HepG2 (cell line): Measurements from ENCODE around the gene RNF125. TPM values are rescaled to one million over a fixed set of nuclear protein-coding genes. Genes with fewer than 3 reads are reported as not detected.

Experiments used
- CC2D1A ChIP-seq: sonication (generic); formaldehyde crosslinking; IDR thresholded peaks from 2 replicates; pipeline ENCODE4 v1.8.1; 2023; ENCODE audit warnings: mild to moderate bottlenecking, missing genetic modification reagents
- CEBPG ChIP-seq: IDR thresholded peaks from 2 replicates; pipeline ENCODE4 v1.6.1; 2016
- DMAP1 ChIP-seq: IDR thresholded peaks from 2 replicates; pipeline ENCODE4 v1.6.1; 2016
- EP300 ChIP-seq, 3 experiments: sonication (generic) in 1 of 3; formaldehyde crosslinking in 1 of 3; IDR thresholded peaks; 2 replicates each; pipeline versions ENCODE4 v1.5.1 to v1.6.1; 2011 to 2020; ENCODE audit warnings: low read depth in 2 of 3, low read length in 2 of 3, borderline replicate concordance in 1 of 3, improper control_type of control experiment in 1 of 3, mild to moderate bottlenecking in 1 of 3, missing genetic modification reagents in 1 of 3, moderate library complexity in 1 of 3
- FOXO4 ChIP-seq: sonication (generic); formaldehyde crosslinking; conservative IDR thresholded peaks from 2 replicates; pipeline ENCODE4 v1.8.1; 2023; ENCODE audit warnings: missing genetic modification reagents
- GPBP1L1 ChIP-seq: sonication (generic); formaldehyde crosslinking; IDR thresholded peaks from 2 replicates; pipeline ENCODE4 v1.5.0; 2020; ENCODE audit warnings: mild to moderate bottlenecking, missing genetic modification reagents
- KLF6 ChIP-seq: IDR thresholded peaks from 2 replicates; pipeline ENCODE4 v1.8.0; 2016; ENCODE audit warnings: missing biosample characterization, missing genetic modification reagents
- MXD4 ChIP-seq: IDR thresholded peaks from 2 replicates; pipeline ENCODE4 v1.6.1; 2016; ENCODE audit warnings: mild to moderate bottlenecking, missing biosample characterization, missing genetic modification reagents
- NR2C2 ChIP-seq: sonication (generic); formaldehyde crosslinking; IDR thresholded peaks from 2 replicates; pipeline ENCODE4 v1.4.0; 2020; ENCODE audit warnings: missing genetic modification reagents, mild to moderate bottlenecking, moderate library complexity, borderline replicate concordance
- SMARCE1 ChIP-seq: fragments of 450-650 bp; IDR thresholded peaks from 2 replicates; pipeline ENCODE4 v1.6.1; 2017; ENCODE audit warnings: borderline replicate concordance
- THRA ChIP-seq: sonication (generic); formaldehyde crosslinking; IDR thresholded peaks from 2 replicates; pipeline ENCODE4 v1.4.0; 2020; ENCODE audit warnings: missing genetic modification reagents, borderline replicate concordance
- ZFAT ChIP-seq: sonication (generic); formaldehyde crosslinking; conservative IDR thresholded peaks from 2 replicates; pipeline ENCODE4 v1.8.1; 2023; ENCODE audit warnings: missing genetic modification reagents, inconsistent platforms
- ZNF280D ChIP-seq: sonication (generic); formaldehyde crosslinking; IDR thresholded peaks from 2 replicates; pipeline ENCODE4 v1.5.1; 2020; ENCODE audit warnings: mild to moderate bottlenecking, missing genetic modification reagents
- ZNF296 ChIP-seq: sonication (generic); formaldehyde crosslinking; conservative IDR thresholded peaks from 2 replicates; pipeline ENCODE4 v1.5.0; 2020; ENCODE audit warnings: mild to moderate bottlenecking, missing genetic modification reagents
- ZNF564 ChIP-seq: sonication (generic); formaldehyde crosslinking; IDR thresholded peaks from 2 replicates; pipeline ENCODE4 v1.8.1; 2023; ENCODE audit warnings: mild to moderate bottlenecking, missing genetic modification reagents
- ZNF737 ChIP-seq: sonication (generic); formaldehyde crosslinking; IDR thresholded peaks from 2 replicates; pipeline ENCODE4 v1.5.0; 2020; ENCODE audit warnings: missing genetic modification reagents, mild to moderate bottlenecking, borderline replicate concordance
- ZNF879 ChIP-seq: sonication (generic); formaldehyde crosslinking; IDR thresholded peaks from 2 replicates; pipeline ENCODE4 v1.8.1; 2023; ENCODE audit warnings: missing genetic modification reagents
- ZXDC ChIP-seq: sonication (generic); formaldehyde crosslinking; IDR thresholded peaks from 2 replicates; pipeline ENCODE4 v1.5.0; 2020; ENCODE audit warnings: mild to moderate bottlenecking, missing genetic modification reagents
- polyA plus RNA-seq, 8 experiments: library from polyadenylated mRNA; depleted of rRNA in 3 of 8; stranded (reverse) in 7 of 8; unstranded in 1 of 8; fragments of >200 nt; fragmentation: Illumina TruSeq in 4 of 8; extraction: Trizol in 4 of 8; gene quantifications; 2 replicates each; pipeline versions ENCODE4 v1.2.1 to v1.2.3, GENCODE V29; 2011 to 2016; ENCODE audit warnings: low read depth in 4 of 8, missing spikeins in 1 of 8, mixed read lengths in 1 of 8; ENCODE audit not compliant: insufficient read depth in 1 of 8
- total RNA-seq, 5 experiments: library from RNA; depleted of rRNA; stranded (reverse); fragments of >200 nt; fragmentation: Illumina TruSeq; extraction: Trizol; gene quantifications; 2 replicates each; pipeline ENCODE4 v1.2.3, GENCODE V29; 2016; ENCODE audit warnings: low read depth in 1 of 5

The RNF125 gene
- total and polyA plus RNA-seq, 2 of the 13 experiments (the other 11 are each of a cell fraction or from before 2014, with no cell fraction given), result 0.58 to 1.8 TPM

GRCh38 chr18:32091724-32092421 lies 73.2 kb downstream of the RNF125 start, which contains the start of gene RNF138 (continued):
- TF ChIP-seq ZNF280D (CRISPR knock-in tag) (0 out of 2 replicates have a peak, but pooled peaks have one; percentile 45), CEBPG (CRISPR knock-in tag) (0 out of 2 replicates have a peak, but pooled peaks have one; percentile 18), EP300 (IDR thresholded peaks at IDR 0.05; ENCODE audit: low read depth in 2 of 2, low read length in 2 of 2) (no peak), EP300 (CRISPR knock-in tag; IDR thresholded peaks at IDR 0.05; ENCODE audit: borderline replicate concordance) (no peak), CC2D1A (no peak), NR2C2 (CRISPR knock-in tag) (peak; percentile 49), DMAP1 (CRISPR knock-in tag) (peak; percentile 61), ZXDC (peak; percentile 79; the same call in 1 of the 2 replicates), ZNF737 (CRISPR knock-in tag) (peak; percentile 81; the same call in 1 of the 2 replicates), MXD4 (peak; percentile 34; the same call in 1 of the 2 replicates), FOXO4 (CRISPR knock-in tag) (no peak), ZNF879 (peak; percentile 88; the same call in 1 of the 2 replicates), ZNF296 (CRISPR knock-in tag) (no peak; the same call in none of the 2 replicates), GPBP1L1 (CRISPR knock-in tag) (no peak), KLF6 (CRISPR knock-in tag) (peak; percentile 84), ZNF564 (no peak; the same call in 1 of the 2 replicates), THRA (CRISPR knock-in tag) (peak; percentile 16; the same call in 1 of the 2 replicates), SMARCE1 (no peak), ZFAT (no peak)
